Osteocyte (in vitro differentiated cells): ENCODE results near the gene SLC39A11. TPM values are rescaled to one million over a fixed set of nuclear protein-coding genes. Genes with fewer than 3 reads are reported as not detected.

ENCODE experiments used
- DNase-seq: peaks from one replicate; pipeline ENCODE4 v3.0.0; 2021; ENCODE audit warnings: mixed read lengths; ENCODE audit not compliant: unreplicated experiment; ENCODE audit errors: extremely low spot score
- H3K27ac Mint-ChIP-seq: one replicate; pipeline ENCODE4 v1.8.0; 2021; ENCODE audit warnings: mild to moderate bottlenecking, mixed read lengths; ENCODE audit not compliant: unreplicated experiment
- H3K27me3 Mint-ChIP-seq: one replicate; pipeline ENCODE4 v1.8.0; 2021; ENCODE audit warnings: mixed read lengths; ENCODE audit not compliant: unreplicated experiment
- H3K36me3 Mint-ChIP-seq: one replicate; pipeline ENCODE4 v1.8.0; 2021; ENCODE audit warnings: mixed read lengths; ENCODE audit not compliant: unreplicated experiment
- H3K4me1 Mint-ChIP-seq: one replicate; pipeline ENCODE4 v1.8.0; 2021; ENCODE audit warnings: mixed read lengths; ENCODE audit not compliant: unreplicated experiment
- H3K4me3 Mint-ChIP-seq: one replicate; pipeline ENCODE4 v1.8.0; 2021; ENCODE audit warnings: mild to moderate bottlenecking, moderate library complexity, mixed read lengths; ENCODE audit not compliant: unreplicated experiment
- H3K9me3 Mint-ChIP-seq: one replicate; pipeline ENCODE4 v1.8.0; 2021; ENCODE audit warnings: mixed read lengths; ENCODE audit not compliant: unreplicated experiment
- total RNA-seq: library from RNA; stranded (reverse); gene quantifications from 2 replicates; pipeline ENCODE4 v1.2.1, GENCODE V29; 2021
- TF ChIP-seq, protein P1 (sequence below): fragments of 200-600 bp; sonication (generic); IDR thresholded peaks from 2 replicates; pipeline ENCODE4 v1.5.0; 2021; ENCODE audit warnings: antibody characterized with exemption, mild to moderate bottlenecking, moderate library complexity

Gene SLC39A11
- total RNA-seq, 1 donor from 2014 or later = 50.2 TPM

DNA sequence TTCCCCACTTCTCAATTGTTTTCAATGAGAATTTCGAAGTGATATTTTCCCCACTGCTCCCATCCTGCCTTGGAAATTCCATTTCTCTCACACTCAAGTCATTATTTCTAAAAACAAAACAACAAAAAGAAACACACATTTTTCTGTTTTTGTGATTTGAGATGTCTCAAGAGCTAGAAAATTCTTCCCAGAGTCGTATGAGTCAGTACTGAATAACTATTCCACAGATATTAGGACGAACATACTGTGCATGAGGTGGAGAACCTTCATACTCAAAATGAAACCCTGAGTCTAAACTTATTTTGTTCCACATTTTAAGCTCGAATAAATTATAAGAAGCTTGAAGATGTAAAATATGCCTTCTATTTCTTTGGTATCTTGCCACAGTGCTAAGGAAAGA lies 204.6 kb downstream of the SLC39A11 start:
- no peaks in the 10 kb centered on the region for H3K27me3 Mint-ChIP-seq
- peak overlapping the region; percentile 72 for H3K27ac Mint-ChIP-seq
- peaks cover 32% of the 10 kb centered on the region for H3K4me1 Mint-ChIP-seq
- H3K36me3 Mint-ChIP-seq = peaks cover 13% of the 10 kb centered on the region
- H3K9me3 Mint-ChIP-seq = no peaks in the 10 kb centered on the region
- no peak for DNase-seq
- no peak overlapping the region for H3K4me3 Mint-ChIP-seq
- TF ChIP-seq, protein P1, sequence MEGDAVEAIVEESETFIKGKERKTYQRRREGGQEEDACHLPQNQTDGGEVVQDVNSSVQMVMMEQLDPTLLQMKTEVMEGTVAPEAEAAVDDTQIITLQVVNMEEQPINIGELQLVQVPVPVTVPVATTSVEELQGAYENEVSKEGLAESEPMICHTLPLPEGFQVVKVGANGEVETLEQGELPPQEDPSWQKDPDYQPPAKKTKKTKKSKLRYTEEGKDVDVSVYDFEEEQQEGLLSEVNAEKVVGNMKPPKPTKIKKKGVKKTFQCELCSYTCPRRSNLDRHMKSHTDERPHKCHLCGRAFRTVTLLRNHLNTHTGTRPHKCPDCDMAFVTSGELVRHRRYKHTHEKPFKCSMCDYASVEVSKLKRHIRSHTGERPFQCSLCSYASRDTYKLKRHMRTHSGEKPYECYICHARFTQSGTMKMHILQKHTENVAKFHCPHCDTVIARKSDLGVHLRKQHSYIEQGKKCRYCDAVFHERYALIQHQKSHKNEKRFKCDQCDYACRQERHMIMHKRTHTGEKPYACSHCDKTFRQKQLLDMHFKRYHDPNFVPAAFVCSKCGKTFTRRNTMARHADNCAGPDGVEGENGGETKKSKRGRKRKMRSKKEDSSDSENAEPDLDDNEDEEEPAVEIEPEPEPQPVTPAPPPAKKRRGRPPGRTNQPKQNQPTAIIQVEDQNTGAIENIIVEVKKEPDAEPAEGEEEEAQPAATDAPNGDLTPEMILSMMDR = no peak

GRCh38 chr17:72887322-72887721 lies 205.2 kb downstream of the SLC39A11 start:
- peaks cover 15% of the 10 kb centered on the region for H3K36me3 Mint-ChIP-seq
- H3K27me3 Mint-ChIP-seq = no peaks in the 10 kb centered on the region

DNA sequence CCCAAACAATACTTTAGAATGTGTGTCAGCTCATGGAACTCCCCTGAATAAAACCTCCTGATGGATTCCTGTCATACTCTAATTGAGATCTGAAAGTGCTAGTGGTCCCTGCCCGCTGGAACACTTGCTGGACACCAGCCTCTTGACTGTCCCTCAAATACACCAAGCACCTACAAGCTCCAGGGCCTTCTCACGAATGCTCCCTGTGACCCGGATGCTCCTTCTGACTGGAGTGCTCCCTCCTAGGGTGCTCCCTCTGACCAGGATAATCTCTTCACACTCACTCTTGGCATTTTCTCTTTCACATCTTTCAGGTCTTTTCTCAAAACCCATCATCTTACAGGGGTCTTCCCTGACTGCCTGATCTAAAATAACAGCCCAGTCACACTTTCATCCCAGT lies 205.9 kb downstream of the SLC39A11 start:
- Mint-ChIP-seq H3K4me3 (no peak overlapping the region), H3K4me1 (peaks cover 29% of the 10 kb centered on the region)

More at GRCh38 chr17:72887322-72887721, 205.2 kb downstream of the SLC39A11 start:
- H3K9me3 Mint-ChIP-seq = no peaks in the 10 kb centered on the region
- H3K4me1 Mint-ChIP-seq = peaks cover 29% of the 10 kb centered on the region
- H3K4me3 Mint-ChIP-seq = no peak overlapping the region
- no peak overlapping the region for H3K27ac Mint-ChIP-seq
- TF ChIP-seq, protein P1 = no peak
- DNase-seq = no peak

DNA sequence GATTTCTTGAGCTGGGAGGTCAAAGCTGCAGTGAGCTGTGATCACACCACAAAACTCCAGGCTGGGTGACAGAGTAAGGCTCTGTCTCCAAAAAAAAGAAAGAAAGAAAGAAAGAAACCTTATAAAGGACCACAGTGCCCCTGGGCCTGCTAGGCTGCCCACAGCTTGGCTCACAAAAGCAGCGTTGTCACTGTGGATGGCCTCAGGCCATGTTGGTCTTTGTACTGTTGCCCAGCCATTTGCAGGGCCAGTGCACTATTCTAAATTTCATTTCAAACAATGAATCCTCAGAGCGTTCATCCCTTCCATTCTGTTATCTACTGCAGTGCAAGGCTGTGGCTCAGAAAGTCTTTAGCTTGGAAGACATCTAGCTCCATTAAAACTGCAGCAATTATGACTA lies 208.4 kb downstream of the SLC39A11 start:
- DNase-seq = no peak
- H3K36me3 Mint-ChIP-seq = peaks cover 33% of the 10 kb centered on the region
- peaks cover 14% of the 10 kb centered on the region for H3K9me3 Mint-ChIP-seq
- H3K27me3 Mint-ChIP-seq = no peaks in the 10 kb centered on the region
- H3K27ac Mint-ChIP-seq = no peak overlapping the region
- TF ChIP-seq, protein P1 = no peak
- H3K4me3 Mint-ChIP-seq = no peak overlapping the region
- H3K4me1 Mint-ChIP-seq = peaks cover 18% of the 10 kb centered on the region

More for the DNA sequence above, 205.9 kb downstream of the SLC39A11 start:
- no peak for DNase-seq
- no peaks in the 10 kb centered on the region for H3K9me3 Mint-ChIP-seq
- no peak overlapping the region for H3K27ac Mint-ChIP-seq
- peaks cover 21% of the 10 kb centered on the region for H3K36me3 Mint-ChIP-seq
- TF ChIP-seq, protein P1 = no peak
- no peaks in the 10 kb centered on the region for H3K27me3 Mint-ChIP-seq

DNA sequence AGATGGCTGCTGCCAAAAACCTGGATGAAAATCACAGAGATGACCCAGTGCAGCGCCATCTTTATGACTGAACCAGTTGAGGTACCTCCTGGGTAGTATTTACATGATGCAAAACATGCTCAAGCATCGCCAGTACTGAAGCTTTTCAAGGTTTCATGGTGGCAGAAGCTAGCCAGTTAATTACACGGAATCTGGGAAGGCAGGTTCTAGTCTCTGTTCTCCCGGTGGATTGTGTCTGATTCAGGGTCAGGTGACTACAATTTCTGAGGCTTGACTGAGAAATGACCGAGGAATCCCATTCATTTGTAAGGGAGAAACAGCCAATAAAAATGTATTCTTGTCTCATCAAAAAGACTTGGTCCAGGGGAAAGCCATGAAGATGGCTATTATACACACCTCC lies 209.1 kb downstream of the SLC39A11 start:
- Mint-ChIP-seq H3K36me3 (peaks cover 35% of the 10 kb centered on the region), H3K9me3 (peaks cover 21% of the 10 kb centered on the region), H3K27me3 (no peaks in the 10 kb centered on the region), H3K4me3 (no peak overlapping the region), H3K4me1 (peaks cover 12% of the 10 kb centered on the region), H3K27ac (no peak overlapping the region)
- no peak for DNase-seq
- TF ChIP-seq, protein P1 = no peak
